C4-2B (cell line): ENCODE results near the gene PPP1R1A.

Source experiments
- ZFX ChIP-seq: fragments of 450-650 bp; IDR thresholded peaks from 2 replicates; pipeline ENCODE4 v1.6.1; 2017
- TF ChIP-seq, protein P1 (sequence below): fragments of 450-650 bp; conservative IDR thresholded peaks from 2 replicates; pipeline ENCODE4 v1.5.1; 2017; ENCODE audit warnings: mild to moderate bottlenecking

DNA sequence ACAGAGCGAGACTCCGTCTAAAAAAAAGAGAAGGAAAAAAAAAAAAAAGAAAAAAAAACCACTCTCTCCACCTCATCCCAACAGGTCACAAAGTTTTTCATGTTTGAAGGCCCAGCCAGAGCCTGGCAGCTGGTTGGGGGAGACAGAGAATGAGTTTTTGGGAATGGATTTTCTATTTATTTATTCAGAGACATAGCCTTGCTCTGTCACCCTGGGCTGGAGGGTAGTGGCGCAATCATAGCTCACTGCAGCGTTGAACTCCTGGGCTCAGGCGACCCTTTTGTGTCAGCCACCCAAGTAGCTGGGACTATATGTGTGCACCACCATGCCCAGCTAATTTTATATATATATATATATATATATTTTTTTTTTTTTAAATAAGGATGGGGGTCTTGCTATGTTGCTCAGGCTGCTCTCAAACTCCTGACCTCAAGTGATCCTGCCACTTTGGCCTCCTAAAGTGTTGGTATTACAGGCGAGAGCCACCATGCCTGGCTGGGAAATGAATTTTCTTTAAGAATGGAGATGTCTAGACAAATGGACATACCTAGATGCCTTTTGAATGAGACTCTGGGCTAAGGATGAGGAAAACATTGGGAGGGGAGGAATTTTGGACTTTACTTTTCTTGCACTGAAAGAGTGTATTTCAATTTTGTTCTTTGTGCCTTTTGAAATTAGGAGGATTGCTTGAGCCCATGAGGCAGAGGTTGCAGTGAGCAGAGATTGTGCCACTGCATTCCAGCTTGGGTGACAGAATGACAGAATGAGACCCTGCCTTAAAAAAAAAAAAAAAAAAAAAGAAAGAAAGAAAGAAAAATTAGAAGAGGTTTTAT lies 16.9 kb upstream of the PPP1R1A start:
- TF ChIP-seq, protein P1, sequence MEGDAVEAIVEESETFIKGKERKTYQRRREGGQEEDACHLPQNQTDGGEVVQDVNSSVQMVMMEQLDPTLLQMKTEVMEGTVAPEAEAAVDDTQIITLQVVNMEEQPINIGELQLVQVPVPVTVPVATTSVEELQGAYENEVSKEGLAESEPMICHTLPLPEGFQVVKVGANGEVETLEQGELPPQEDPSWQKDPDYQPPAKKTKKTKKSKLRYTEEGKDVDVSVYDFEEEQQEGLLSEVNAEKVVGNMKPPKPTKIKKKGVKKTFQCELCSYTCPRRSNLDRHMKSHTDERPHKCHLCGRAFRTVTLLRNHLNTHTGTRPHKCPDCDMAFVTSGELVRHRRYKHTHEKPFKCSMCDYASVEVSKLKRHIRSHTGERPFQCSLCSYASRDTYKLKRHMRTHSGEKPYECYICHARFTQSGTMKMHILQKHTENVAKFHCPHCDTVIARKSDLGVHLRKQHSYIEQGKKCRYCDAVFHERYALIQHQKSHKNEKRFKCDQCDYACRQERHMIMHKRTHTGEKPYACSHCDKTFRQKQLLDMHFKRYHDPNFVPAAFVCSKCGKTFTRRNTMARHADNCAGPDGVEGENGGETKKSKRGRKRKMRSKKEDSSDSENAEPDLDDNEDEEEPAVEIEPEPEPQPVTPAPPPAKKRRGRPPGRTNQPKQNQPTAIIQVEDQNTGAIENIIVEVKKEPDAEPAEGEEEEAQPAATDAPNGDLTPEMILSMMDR, result no peak
- TF ChIP-seq ZFX, result no peak
